Osteoblast (primary cell): ENCODE results near the gene TAF1A. TPM values are rescaled to one million over a fixed set of nuclear protein-coding genes. Genes with fewer than 3 reads are reported as not detected.
A peak's percentile ranks its signal among the peaks of the same experiment; 100 is the strongest.

Source experiments
- DNase-seq: peaks from one replicate; pipeline ENCODE4 v3.0.0; 2011; ENCODE audit warnings: low spot score, mixed read lengths; ENCODE audit not compliant: insufficient read length; ENCODE audit errors: missing footprints
- H2AFZ ChIP-seq: 2 replicates; pipeline ENCODE4 v1.6.0; 2011; ENCODE audit warnings: mild to moderate bottlenecking, low read length
- H3K27ac ChIP-seq: 2 replicates; pipeline ENCODE4 v1.5.1; 2011; ENCODE audit warnings: mild to moderate bottlenecking, low read depth, low read length, moderate library complexity
- H3K27me3 ChIP-seq: 2 replicates; pipeline ENCODE4 v1.6.0; 2012; ENCODE audit warnings: mild to moderate bottlenecking, control low read depth, inconsistent platforms, low read length, moderate library complexity; ENCODE audit not compliant: insufficient read depth
- H3K36me3 ChIP-seq: 2 replicates; pipeline ENCODE4 v1.5.1; 2011; ENCODE audit warnings: mild to moderate bottlenecking, low read length, control low read depth, moderate library complexity; ENCODE audit not compliant: insufficient read depth
- H3K4me1 ChIP-seq: 2 replicates; pipeline ENCODE4 v1.5.1; 2011; ENCODE audit warnings: mild to moderate bottlenecking, low read length, control low read depth, moderate library complexity; ENCODE audit not compliant: insufficient read depth
- H3K4me2 ChIP-seq: 2 replicates; pipeline ENCODE4 v1.6.0; 2011; ENCODE audit warnings: mild to moderate bottlenecking, low read length; ENCODE audit not compliant: insufficient read depth
- H3K4me3 ChIP-seq: fragments of 200-600 bp; sonication (generic); 3 replicates; pipeline ENCODE4 v1.5.1; 2012; ENCODE audit warnings: mild to moderate bottlenecking, low read length, inconsistent platforms; ENCODE audit not compliant: insufficient read depth
- H3K79me2 ChIP-seq: 2 replicates; pipeline ENCODE4 v1.6.0; 2012; ENCODE audit warnings: mild to moderate bottlenecking, low read length, control low read depth, inconsistent platforms; ENCODE audit not compliant: insufficient read depth
- H3K9me3 ChIP-seq: 2 replicates; pipeline ENCODE4 v1.5.1; 2011; ENCODE audit warnings: low read depth, low read length, control low read depth
- H4K20me1 ChIP-seq: 2 replicates; pipeline ENCODE4 v1.6.0; 2012; ENCODE audit warnings: mild to moderate bottlenecking, low read length, control low read depth; ENCODE audit not compliant: insufficient read depth
- CTCF ChIP-seq: IDR thresholded peaks from 2 replicates; pipeline ENCODE4 v1.5.1; 2011; ENCODE audit warnings: mild to moderate bottlenecking, low read depth, low read length, moderate library complexity; ENCODE audit errors: extremely low read depth
- total RNA-seq: library from RNA; depleted of rRNA; stranded (reverse); fragments of >200 nt; gene quantifications from 2 replicates; pipeline ENCODE4 v1.2.3, GENCODE V29; 2012

The TAF1A gene
- total RNA-seq, 1 donor, result 9.4 TPM

GRCh38 chr1:222618001-222618879 is 28.5 kb upstream of the TAF1A start, which contains the start of gene MIA3:
Gene MIA3, plus strand, starts transcription at chr1:222618097. Its CDS starts 14 bp downstream, at chr1:222618111.
- Histone ChIP-seq H3K4me3 (peak within 1 kb of the TSS; percentile 83), H3K79me2 (peaks cover 30% of the 10 kb centered on the region)
- TF ChIP-seq CTCF, result no peak

GRCh38 chr1:222617367-222617951 is 27.7 kb upstream of the TAF1A start:
- TF ChIP-seq CTCF, result no peak
- Histone ChIP-seq H3K27ac (peak overlapping the region; percentile 67), H3K4me2 (peak overlapping the region; percentile 84), H3K36me3 (peaks cover 7% of the 10 kb centered on the region), H3K27me3 (peaks cover 16% of the 10 kb centered on the region), H3K4me1 (peaks cover 16% of the 10 kb centered on the region), H2AFZ (peak overlapping the region; percentile 69), H3K79me2 (peaks cover 30% of the 10 kb centered on the region), H4K20me1 (peaks cover 7% of the 10 kb centered on the region), H3K9me3 (no peaks in the 10 kb centered on the region), H3K4me3 (peak overlapping the region; percentile 68)
- DNase-seq, result peak; percentile 96

More at GRCh38 chr1:222618001-222618879, 28.5 kb upstream of the TAF1A start, which contains the start of gene MIA3:
- Histone ChIP-seq H3K27me3 (peaks cover 8% of the 10 kb centered on the region), H2AFZ (peak within 1 kb of the TSS; percentile 82), H4K20me1 (peaks cover 7% of the 10 kb centered on the region), H3K36me3 (peaks cover 7% of the 10 kb centered on the region), H3K4me2 (peak within 1 kb of the TSS; percentile 84), H3K4me1 (peaks cover 16% of the 10 kb centered on the region), H3K9me3 (no peaks in the 10 kb centered on the region), H3K27ac (peak within 1 kb of the TSS; percentile 67)
- DNase-seq, result peak; percentile 98

- no peak overlapping the region for H2AFZ ChIP-seq
These were observed 26.8 kb upstream of the TAF1A start for GRCh38 chr1:222616525-222616924.

More at GRCh38 chr1:222616525-222616924, 26.8 kb upstream of the TAF1A start:
- Histone ChIP-seq H3K9me3 (no peaks in the 10 kb centered on the region), H3K27me3 (peaks cover 16% of the 10 kb centered on the region), H3K4me1 (peaks cover 16% of the 10 kb centered on the region), H3K36me3 (peaks cover 6% of the 10 kb centered on the region), H4K20me1 (peaks cover 7% of the 10 kb centered on the region), H3K4me2 (peak overlapping the region; percentile 84), H3K27ac (peak overlapping the region; percentile 67), H3K4me3 (no peak overlapping the region), H3K79me2 (peaks cover 30% of the 10 kb centered on the region)
- peak; percentile 95 for DNase-seq
- TF ChIP-seq CTCF, result no peak
